UCSD-AML1 (cell line): ENCODE results near the gene CDH2.
"Not testable (repeated sequence)": the region's sequence is repeated elsewhere in the genome, so short reads cannot be mapped to it uniquely, and the experiment has no call there.

Experiments
- DNase-seq: peaks from one replicate; lab custom pipeline; 2025; ENCODE audit not compliant: unreplicated experiment; lab: John Stamatoyannopoulos, UW

The CDH2 gene

DNA sequence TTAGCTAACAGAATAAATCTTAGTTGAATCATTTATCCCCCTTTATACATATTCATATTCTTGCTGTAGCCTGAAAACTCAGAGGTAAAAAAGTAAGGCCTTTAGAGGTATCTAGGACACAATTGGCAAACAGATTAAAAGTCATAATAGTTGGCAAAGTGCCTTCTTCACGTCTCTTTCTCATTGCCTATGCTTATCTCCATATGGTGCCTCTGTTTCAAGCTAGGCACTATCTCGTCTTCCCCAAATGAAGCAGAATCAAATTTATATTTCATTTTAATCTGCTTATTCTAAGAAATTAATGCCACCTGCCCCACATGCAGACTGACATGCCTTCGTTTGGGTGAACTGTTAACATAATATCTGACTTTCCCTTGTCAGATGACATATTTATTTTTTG lies 245.4 kb downstream of the CDH2 start:
- DNase-seq = no peak

DNA sequence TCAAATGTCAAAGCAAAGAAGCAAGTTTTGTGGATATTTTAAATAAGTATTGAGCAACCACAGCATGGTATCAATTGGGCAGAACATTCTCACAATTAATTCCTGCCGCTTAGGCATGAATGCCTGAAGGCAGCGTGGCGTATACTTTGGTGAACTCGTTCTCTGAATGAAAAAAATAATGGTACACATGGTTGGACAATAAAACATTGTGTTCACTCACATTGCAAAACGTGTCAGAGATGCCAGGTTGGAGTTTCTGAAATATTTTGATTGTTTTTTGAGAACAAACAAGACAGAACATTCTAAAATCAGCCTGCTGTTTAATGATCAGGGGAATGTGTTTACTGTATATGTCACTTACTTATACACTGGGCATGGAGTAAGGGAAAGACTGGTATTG lies 254.2 kb downstream of the CDH2 start:
- no peak for DNase-seq

DNA sequence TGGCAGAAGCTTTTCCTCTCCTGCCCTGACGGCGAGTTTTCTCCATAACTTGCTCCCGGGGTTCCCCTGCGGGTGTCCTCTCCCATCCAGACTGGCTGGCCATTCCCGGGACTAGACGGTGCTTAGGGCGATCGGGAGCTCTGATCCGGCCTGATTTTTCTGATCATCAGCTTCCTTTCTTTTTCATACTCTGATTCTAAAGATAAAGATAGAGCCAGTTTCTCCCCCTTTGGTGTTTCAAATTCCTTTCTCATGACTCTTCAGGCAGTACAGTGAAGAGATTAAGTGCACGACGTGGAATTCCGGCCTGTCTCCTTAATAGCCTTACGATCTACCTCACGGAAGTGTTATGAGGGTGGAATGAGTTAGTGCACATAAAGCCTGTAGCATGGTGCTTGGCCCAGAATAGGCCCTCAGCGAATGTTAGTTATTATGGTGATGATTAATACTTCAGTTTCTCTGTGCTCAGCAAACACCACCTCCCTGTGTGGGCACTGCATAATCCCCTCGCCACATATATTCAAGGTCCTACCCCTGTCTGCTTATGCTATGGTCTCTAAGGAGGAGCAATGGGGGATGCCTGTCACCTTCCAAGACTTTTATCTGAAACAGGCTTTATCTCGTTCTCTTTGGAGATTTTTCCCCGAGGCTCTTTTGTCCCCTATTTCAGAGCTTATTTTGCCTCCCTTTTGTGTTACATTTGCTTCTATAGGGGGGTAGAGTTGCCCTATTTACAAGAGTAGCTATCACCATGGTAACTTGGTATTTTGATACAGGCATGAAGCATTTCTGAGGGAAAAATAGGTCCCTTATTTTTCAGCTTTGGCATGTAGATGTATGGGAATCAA lies 254.8 kb downstream of the CDH2 start:
- no peak for DNase-seq

DNA sequence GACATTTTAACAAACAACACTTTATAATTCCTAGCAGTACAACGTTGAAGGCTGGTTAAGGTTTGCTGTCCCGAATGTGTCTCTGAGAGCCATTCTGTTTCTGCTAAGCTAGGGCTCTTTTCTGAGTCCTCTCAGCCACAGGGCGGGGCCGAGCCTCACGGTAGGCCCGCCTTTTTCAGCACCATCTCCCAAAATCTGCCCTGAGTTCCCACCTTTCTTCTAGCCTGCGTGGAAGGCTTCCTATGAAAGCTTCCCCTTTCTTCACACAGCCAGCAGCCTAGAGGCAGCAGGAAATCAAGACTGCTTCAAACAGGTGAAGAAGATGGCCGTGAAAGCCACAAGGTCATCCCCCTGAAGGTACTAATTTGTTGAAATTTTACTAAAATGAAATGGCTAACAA lies 255.5 kb downstream of the CDH2 start:
- no peak for DNase-seq

DNA sequence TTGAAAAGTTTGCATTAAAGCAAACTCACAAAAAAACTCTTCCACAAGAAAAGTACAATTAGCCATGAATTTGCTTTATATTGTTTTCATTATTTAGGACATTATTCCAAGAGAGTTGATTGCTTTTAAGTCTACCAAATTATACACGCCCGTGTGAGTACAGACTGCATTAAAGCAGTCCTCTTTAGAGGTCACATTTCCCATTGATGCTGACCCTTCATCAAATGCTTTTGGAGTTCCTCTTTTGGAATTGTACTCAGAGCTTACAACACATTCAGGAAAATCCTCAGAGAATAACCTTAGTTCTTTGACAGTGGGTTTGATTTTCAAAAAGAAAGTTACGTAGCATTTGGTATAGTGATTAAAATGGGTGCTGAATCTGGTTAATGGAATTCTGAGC lies 256.1 kb downstream of the CDH2 start:
- no peak for DNase-seq

DNA sequence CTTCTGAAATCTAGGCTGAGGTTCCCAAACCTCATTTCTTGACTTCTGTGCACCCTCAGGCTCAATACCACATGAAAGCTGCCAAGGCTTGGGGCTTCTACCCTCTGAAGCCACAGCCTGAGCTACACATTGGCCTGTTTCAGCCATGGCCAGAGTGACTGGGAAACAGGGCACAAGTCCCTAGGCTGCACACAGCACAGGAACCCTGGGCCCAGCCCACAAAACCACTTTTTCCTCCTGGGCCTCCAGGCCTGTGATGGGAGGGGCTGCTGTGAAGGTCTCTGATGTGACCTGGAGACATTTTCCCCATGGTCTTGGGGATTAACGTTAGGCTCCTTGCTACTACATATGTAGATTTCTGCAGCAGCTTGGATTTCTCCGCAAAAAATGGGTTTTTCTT lies 270.7 kb downstream of the CDH2 start:
- not testable (repeated sequence) for DNase-seq

DNA sequence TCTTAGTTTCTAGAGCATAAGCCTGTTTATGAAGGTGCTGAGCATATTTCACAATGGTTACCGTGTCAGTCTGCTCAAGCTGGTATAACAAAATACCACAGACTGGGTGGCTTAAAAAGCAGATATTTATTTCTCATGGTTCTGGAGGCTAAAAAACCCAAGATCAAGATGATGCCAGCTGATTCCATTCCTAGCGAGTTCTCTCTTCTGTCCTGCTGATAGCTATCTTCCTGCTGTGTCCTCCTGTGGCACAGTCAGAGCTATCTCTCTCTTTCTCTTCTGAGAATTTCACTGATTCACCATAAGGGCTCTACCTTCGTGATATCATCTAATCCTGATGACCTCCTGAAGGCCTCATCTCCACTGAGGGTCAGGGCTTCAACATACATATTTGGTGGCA lies 273.0 kb downstream of the CDH2 start:
- DNase-seq = no peak

DNA sequence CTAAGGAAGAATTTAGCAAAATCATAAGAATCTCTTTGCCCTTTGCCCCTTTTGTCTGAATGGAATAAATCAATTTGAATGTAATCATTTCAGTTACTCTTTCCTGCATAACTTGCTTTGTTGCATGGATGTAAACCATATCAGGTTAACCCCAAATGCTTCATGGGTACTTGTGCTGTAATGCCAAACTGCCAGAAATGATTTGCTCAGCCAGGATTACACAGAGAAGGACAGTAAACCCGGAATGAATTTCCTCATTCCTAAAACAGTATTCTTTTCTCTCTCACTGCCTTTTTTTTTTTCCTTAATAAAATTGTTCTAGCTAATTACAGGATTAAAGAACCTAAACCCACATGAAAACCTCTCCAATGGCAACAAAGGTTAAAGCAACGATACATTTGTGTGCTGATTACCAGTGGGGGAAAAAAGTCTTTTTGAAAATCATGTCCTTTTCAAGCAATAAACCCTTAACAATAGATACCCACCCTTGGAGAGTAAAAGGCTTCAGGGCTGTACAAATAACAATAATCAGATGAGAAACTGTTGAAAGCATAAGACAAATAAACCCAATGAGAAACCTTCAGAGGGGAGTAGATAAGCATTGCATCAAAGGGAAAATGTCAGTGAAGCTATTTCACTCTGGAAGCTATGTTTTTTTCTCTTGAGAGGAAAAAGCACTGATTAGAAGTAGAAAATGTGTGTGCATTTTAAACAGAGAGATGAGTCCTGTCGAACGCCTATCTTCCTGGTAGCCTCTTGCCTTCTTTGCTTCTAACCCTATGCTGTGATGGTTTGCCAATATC lies 275.3 kb downstream of the CDH2 start:
- DNase-seq = no peak
